CD14-positive monocyte (primary cell): ENCODE measurements around the gene UGT8. TPM values are rescaled to one million over a fixed set of nuclear protein-coding genes. Genes with fewer than 3 reads are reported as not detected.

Experiments
- DNase-seq, 3 donors: peaks; one replicate each; pipeline ENCODE4 v3.0.0-alpha.2; 2011 to 2022
- H2AFZ ChIP-seq: 2 replicates; pipeline ENCODE4 v1.6.0; 2012; ENCODE audit warnings: mild to moderate bottlenecking, low read depth, low read length, inconsistent platforms; ENCODE audit not compliant: insufficient read depth, poor library complexity, severe bottlenecking
- H3K27ac ChIP-seq, 2 donors: 1 replicate in 1 of 2; 2 replicates in 1 of 2; pipeline ENCODE4 v1.5.1; 2012 to 2013; ENCODE audit warnings: low read length in 2 of 2, control low read depth in 1 of 2, inconsistent platforms in 1 of 2, low read depth in 1 of 2, mild to moderate bottlenecking in 1 of 2
- H3K27me3 ChIP-seq, 2 donors: one replicate each; pipeline versions ENCODE4 v1.6.0 to v1.6.1; 2011 to 2013; ENCODE audit warnings: low read length in 2 of 2; ENCODE audit not compliant: control insufficient read depth in 2 of 2, insufficient read depth in 2 of 2
- H3K36me3 ChIP-seq, 2 donors: replicated peaks in 1 of 2; 1 replicate in 1 of 2; 2 replicates in 1 of 2; pipeline versions ENCODE4 v1.5.1 to v1.6.1; 2012 to 2013; ENCODE audit warnings: low read length in 2 of 2, control low read depth in 1 of 2, inconsistent platforms in 1 of 2, mild to moderate bottlenecking in 1 of 2; ENCODE audit not compliant: insufficient read depth in 2 of 2, control insufficient read depth in 1 of 2
- H3K4me1 ChIP-seq, 2 donors: 1 replicate in 1 of 2; 2 replicates in 1 of 2; pipeline versions ENCODE4 v1.5.1 to v1.6.1; 2012 to 2013; ENCODE audit warnings: low read length in 2 of 2, control low read depth in 1 of 2, inconsistent platforms in 1 of 2, mild to moderate bottlenecking in 1 of 2, moderate library complexity in 1 of 2; ENCODE audit not compliant: insufficient read depth in 2 of 2, control insufficient read depth in 1 of 2
- H3K4me2 ChIP-seq: replicated peaks from 2 replicates; pipeline ENCODE3; 2012; ENCODE audit warnings: low read length, moderate library complexity, mild to moderate bottlenecking; ENCODE audit not compliant: poor library complexity, severe bottlenecking; ENCODE audit errors: extremely low read depth
- H3K4me3 ChIP-seq, 3 experiments: fragments of 200-600 bp in 1 of 3; sonication (generic) in 1 of 3; replicated peaks in 1 of 3; 1 replicate in 2 of 3; 2 replicates in 1 of 3; pipeline ENCODE4 v1.5.1; 2011 to 2013; ENCODE audit warnings: low read length in 3 of 3, mild to moderate bottlenecking in 3 of 3, control low read depth in 2 of 3, low read depth in 2 of 3, inconsistent platforms in 1 of 3, moderate library complexity in 1 of 3
- H3K79me2 ChIP-seq: 2 replicates; pipeline ENCODE4 v1.6.0; 2012; ENCODE audit warnings: mild to moderate bottlenecking, control low read depth, inconsistent platforms, low read length, moderate library complexity; ENCODE audit not compliant: insufficient read depth
- H3K9ac ChIP-seq: 2 replicates; pipeline ENCODE4 v1.6.0; 2017; ENCODE audit warnings: low read length, mild to moderate bottlenecking; ENCODE audit not compliant: insufficient read depth, poor library complexity, severe bottlenecking
- H3K9me3 ChIP-seq, 2 donors: replicated peaks in 1 of 2; 1 replicate in 1 of 2; 2 replicates in 1 of 2; pipeline versions ENCODE4 v1.5.1 to v1.6.1; 2012 to 2013; ENCODE audit warnings: low read length in 2 of 2, control low read depth in 1 of 2; ENCODE audit not compliant: control insufficient read depth in 1 of 2, insufficient read depth in 1 of 2
- H4K20me1 ChIP-seq: 2 replicates; pipeline ENCODE4 v1.6.0; 2012; ENCODE audit warnings: mild to moderate bottlenecking, low read length, control low read depth, moderate library complexity; ENCODE audit not compliant: insufficient read depth
- H3K27ac Mint-ChIP-seq, 7 donors: one replicate each; pipeline ENCODE4 v1.8.0; 2020; ENCODE audit warnings: mild to moderate bottlenecking in 7 of 7, mixed read lengths in 7 of 7, moderate library complexity in 6 of 7, inconsistent platforms in 2 of 7
- H3K27me3 Mint-ChIP-seq, 3 donors: one replicate each; pipeline ENCODE4 v1.8.0; 2021 to 2022; ENCODE audit warnings: low read depth in 3 of 3, mild to moderate bottlenecking in 3 of 3, mixed read lengths in 3 of 3, moderate library complexity in 3 of 3, inconsistent platforms in 1 of 3
- H3K36me3 Mint-ChIP-seq, 2 donors: one replicate each; pipeline ENCODE4 v1.8.0; 2020; ENCODE audit warnings: mixed read lengths in 2 of 2, inconsistent platforms in 1 of 2, mild to moderate bottlenecking in 1 of 2
- H3K4me1 Mint-ChIP-seq: one replicate; pipeline ENCODE4 v1.8.0; 2020; ENCODE audit warnings: mild to moderate bottlenecking, mixed read lengths
- H3K4me3 Mint-ChIP-seq, 2 donors: one replicate each; pipeline ENCODE4 v1.8.0; 2020; ENCODE audit warnings: mild to moderate bottlenecking in 2 of 2, mixed read lengths in 2 of 2, moderate library complexity in 1 of 2
- H3K9me3 Mint-ChIP-seq, 7 donors: one replicate each; pipeline ENCODE4 v1.8.0; 2020 to 2022; ENCODE audit warnings: mixed read lengths in 7 of 7, mild to moderate bottlenecking in 6 of 7, moderate library complexity in 6 of 7, inconsistent platforms in 2 of 7
- WGBS: methylation state at CpG from one replicate; pipeline ENCODE4 v1.1.5; 2013; ENCODE audit warnings: missing lambda C conversion rate; ENCODE audit not compliant: insufficient coverage; 5-methylcytosine and 5-hydroxymethylcytosine counted together
- intact Hi-C, 2 donors: fragments of 100-400 bp; cut with micrococcal nuclease; formaldehyde crosslinking; loops; one replicate each; pipeline versions ENCODE4 v1.15.0 to v1.15.1; 2023
- polyA plus RNA-seq, 3 donors: library from polyadenylated mRNA; depleted of rRNA in 1 of 3; unstranded in 2 of 3; stranded (reverse) in 1 of 3; fragments of 300-500 nt in 2 of 3; fragments of >200 nt in 1 of 3; fragmentation: Illumina TruSeq in 2 of 3; gene quantifications; 1 replicate in 2 of 3; 2 replicates in 1 of 3; pipeline ENCODE4 v1.2.3, GENCODE V29; 2012 to 2021
- TF ChIP-seq, protein P1 (sequence below): fragments of 200-600 bp; IDR thresholded peaks from one replicate; pipeline ENCODE4 v1.8.0; 2022; ENCODE audit warnings: antibody characterized with exemption, mild to moderate bottlenecking

Gene UGT8
- polyA plus RNA-seq, 3 donors: not detected

DNA sequence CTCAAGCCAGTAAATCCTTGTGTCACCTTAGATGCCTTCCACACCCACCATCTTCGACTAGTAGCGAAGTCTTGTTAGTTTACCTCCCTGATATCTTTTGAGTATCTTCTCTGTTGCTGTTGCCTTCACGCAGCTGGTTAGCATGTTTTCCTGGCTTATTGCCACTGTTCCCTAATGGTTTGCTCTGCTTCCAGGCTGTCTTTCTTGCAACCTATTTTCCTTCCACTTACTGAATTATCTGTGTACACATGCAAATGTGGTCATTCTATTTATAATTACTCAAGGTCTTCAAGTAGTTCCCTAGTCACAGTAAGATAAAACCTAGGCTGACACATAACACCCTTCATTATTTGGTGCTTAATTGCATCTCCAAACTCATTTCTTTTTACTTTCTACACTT, 89.5 kb downstream of the UGT8 start:
- no peak overlapping the region for H3K4me3 ChIP-seq

DNA sequence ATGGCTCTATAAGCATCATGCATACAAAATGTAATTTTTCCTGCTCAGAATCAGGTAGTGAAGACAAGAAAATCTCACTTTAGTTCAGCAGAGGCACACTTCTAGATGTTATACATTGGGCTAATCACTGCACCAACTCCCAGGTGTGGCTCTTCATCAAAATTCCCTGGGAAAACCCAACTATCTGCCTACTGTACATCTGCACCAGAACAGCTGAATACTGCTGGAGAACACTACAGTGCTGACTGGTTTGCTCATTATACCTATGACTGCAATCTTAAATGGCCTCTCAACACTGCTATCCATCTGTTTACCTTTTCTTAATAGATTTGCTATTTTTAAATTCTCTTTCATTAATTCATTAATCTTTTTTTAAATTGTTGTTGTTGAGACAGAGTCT, 92.0 kb downstream of the UGT8 start:
- Mint-ChIP-seq H3K4me1 (no peaks in the 10 kb centered on the region), H3K4me3 (no peak overlapping the region), H3K9me3 (no peaks in the 10 kb centered on the region), H3K36me3 (no peaks in the 10 kb centered on the region), H3K27ac (no peak overlapping the region), H3K27me3 (no peaks in the 10 kb centered on the region)
- Histone ChIP-seq H3K9ac (no peak overlapping the region), H3K9me3 (no peaks in the 10 kb centered on the region), H3K27me3 (no peaks in the 10 kb centered on the region), H3K27ac (no peak overlapping the region), H2AFZ (no peak overlapping the region), H4K20me1 (no peaks in the 10 kb centered on the region), H3K36me3 (no peaks in the 10 kb centered on the region), H3K4me3 (no peak overlapping the region), H3K4me2 (no peak overlapping the region), H3K79me2 (no peaks in the 10 kb centered on the region), H3K4me1 (no peaks in the 10 kb centered on the region)
- intact Hi-C loops: loop anchor here in 1 of 2 donors (10.0 kb wide), 1 partner anchor 1296 kb away; no protein-coding TSS in a partner anchor
- DNase-seq: no peak
- TF ChIP-seq, protein P1, sequence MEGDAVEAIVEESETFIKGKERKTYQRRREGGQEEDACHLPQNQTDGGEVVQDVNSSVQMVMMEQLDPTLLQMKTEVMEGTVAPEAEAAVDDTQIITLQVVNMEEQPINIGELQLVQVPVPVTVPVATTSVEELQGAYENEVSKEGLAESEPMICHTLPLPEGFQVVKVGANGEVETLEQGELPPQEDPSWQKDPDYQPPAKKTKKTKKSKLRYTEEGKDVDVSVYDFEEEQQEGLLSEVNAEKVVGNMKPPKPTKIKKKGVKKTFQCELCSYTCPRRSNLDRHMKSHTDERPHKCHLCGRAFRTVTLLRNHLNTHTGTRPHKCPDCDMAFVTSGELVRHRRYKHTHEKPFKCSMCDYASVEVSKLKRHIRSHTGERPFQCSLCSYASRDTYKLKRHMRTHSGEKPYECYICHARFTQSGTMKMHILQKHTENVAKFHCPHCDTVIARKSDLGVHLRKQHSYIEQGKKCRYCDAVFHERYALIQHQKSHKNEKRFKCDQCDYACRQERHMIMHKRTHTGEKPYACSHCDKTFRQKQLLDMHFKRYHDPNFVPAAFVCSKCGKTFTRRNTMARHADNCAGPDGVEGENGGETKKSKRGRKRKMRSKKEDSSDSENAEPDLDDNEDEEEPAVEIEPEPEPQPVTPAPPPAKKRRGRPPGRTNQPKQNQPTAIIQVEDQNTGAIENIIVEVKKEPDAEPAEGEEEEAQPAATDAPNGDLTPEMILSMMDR: no peak

More for the DNA sequence above, 89.5 kb downstream of the UGT8 start:
- WGBS: 91% methylated on average over 3 of the region's 3 CpGs
- Histone ChIP-seq H3K79me2 (no peaks in the 10 kb centered on the region), H3K9me3 (no peaks in the 10 kb centered on the region), H3K36me3 (no peaks in the 10 kb centered on the region), H4K20me1 (no peaks in the 10 kb centered on the region), H3K27ac (no peak overlapping the region), H3K27me3 (no peaks in the 10 kb centered on the region), H3K4me2 (no peak overlapping the region), H3K9ac (no peak overlapping the region), H3K4me1 (no peaks in the 10 kb centered on the region), H2AFZ (no peak overlapping the region)
- TF ChIP-seq, protein P1: no peak
- Mint-ChIP-seq H3K9me3 (no peaks in the 10 kb centered on the region), H3K4me1 (no peaks in the 10 kb centered on the region), H3K36me3 (no peaks in the 10 kb centered on the region), H3K4me3 (no peak overlapping the region), H3K27me3 (no peaks in the 10 kb centered on the region), H3K27ac (no peak overlapping the region)
- intact Hi-C loops: no loop called here
- DNase-seq: no peak
